Activated CD4-positive, alpha-beta T cell treated with anti-CD3 and anti-CD28 coated beads for 4 hours (primary cell): Measurements from ENCODE around the gene FAM110D.

ENCODE experiments used
- DNase-seq, 2 donors: peaks; one replicate each; pipeline ENCODE4 v3.0.0-alpha.2; 2020

The FAM110D gene

DNA sequence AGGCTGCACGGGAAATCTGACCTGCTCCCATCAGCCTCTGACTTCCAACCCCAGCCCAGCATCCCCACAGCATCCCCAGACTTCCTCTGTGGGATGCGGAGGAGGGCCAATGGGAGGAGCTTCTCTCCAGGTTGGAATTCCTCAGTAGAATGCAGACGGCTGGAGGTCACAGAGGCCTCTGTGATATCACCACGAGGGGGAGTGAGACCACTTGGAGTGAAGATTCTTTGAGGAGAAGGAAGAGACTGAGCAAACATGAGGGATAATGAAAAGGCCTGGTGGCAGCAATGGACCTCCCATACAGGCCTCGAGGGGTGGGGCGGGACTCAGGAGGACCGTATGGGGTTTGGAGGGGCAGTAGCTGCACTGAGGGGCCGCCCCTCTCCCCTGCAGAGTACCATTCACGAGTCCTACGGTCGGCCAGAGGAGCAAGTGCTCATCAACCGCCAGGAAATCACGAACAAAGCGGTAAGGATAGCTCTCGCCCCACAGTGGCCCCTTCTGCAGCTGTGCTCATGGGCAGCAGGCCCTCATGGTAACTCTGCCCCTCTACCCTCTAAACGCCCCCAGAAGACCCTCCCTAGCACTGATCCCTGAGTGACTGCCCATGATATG, 31.6 kb downstream of the FAM110D start, which contains the start of gene CATSPER4:
CATSPER4 (plus strand) TSS at position 230 of the 615 bp plus-strand sequence; CDS start at position 256, 26 bp downstream.
- DNase-seq: no peak

- no peak for DNase-seq
Observed at GRCh38 chr1:26191739-26192138, 32.9 kb downstream of the FAM110D start.

DNA sequence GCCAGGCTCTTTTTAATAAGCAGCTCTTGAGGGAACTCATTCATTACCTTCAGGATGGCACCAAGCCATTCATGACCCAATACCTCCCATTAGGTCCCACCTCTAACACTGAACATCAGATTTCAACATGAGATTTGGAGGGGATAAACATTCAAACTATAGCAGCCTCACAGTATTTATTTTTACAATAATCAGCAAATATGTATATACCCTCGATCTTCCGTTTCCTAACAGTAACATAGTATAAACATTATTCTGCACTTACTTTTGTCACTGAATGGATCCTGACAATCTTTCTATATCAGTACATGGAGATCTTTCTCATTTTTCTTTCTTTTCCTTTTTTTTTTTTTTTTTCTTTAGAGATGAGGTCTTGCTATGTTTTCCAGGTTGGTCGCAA, 36.9 kb downstream of the FAM110D start:
- no peak for DNase-seq

- no peak for DNase-seq
Observed at GRCh38 chr1:26197301-26197700, 38.4 kb downstream of the FAM110D start.

- DNase-seq: no peak
Observed at GRCh38 chr1:26197813-26198212, 38.9 kb downstream of the FAM110D start.

DNA sequence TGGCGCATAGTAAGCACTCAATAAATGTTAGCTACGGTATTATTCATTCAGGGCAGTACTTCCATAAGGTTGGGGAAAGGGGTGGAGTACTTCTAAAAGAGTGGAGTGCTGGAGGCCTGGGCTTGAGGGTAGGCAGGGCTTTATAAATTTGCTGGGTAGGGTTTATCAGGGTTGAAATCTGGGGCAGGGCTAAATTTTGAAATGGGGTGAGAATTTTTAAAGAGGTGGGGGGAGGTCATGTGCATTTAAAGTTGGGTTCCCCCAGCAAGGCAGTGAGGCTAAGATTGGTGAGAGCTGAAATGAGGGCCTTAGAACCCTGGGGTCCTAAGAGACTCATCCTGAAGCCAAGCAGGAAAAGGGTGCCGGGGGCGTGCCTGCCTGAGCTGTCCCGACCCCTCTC, 41.5 kb downstream of the FAM110D start:
- DNase-seq: no peak

DNA sequence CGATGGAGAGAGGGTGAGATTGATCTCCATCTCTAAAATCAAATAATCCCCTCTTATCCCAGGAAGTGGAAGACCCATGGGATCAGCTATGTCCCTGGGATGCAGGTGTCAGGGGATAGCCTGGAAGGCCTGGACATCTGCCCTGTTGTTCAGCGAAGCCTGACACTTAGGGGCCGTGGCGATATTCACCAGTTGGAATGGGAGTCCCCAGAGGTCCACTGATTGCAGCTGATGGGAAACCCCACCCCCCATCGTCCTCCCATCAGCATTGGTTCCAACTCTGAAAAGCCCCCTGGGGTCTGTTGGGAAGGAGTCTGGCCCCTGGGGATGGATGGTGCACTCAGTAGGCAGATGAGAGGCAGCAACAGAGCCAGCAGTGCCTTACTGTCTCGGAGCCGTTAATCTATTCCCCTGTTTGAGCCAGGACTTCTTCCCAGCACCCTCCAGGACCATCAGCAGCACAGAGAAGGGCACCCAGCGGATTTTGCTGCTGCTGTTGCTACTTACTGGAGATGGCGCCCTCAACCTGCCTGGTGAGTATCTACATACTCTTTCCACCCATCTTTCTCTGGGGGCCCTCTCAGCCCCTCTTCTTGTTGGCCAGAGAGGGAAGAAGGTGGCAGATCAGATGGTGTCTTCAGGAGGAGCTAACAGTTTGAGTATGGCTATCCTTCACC, 44.9 kb downstream of the FAM110D start:
- no peak for DNase-seq

GRCh38 chr1:26210147-26210870, 51.4 kb downstream of the FAM110D start:
- DNase-seq: no peak

DNA sequence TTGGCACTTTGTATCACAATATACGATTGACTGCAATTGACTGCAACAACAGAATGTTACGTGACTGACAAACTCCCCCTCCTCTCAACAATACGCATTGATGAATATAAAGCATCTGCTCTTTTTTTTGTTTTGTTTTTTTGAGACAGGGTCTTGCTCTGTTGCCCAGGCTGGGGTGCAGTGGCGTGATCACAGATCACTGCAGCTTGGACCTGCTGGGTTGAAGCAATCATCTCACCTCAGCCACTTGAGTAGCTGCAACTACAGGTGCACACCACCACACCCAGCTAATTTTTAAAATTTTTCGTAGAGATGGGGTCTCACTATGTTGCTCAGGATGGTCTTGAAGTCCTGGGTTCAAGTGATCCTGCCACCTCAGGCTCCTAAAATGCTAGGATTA, 53.8 kb downstream of the FAM110D start:
- no peak for DNase-seq

GRCh38 chr1:26213335-26213905, 54.5 kb downstream of the FAM110D start:
- DNase-seq: no peak
